A549 treated with Mapracorat at 1 μM for 4 hours (cell line): Measurements from ENCODE around the gene CHN2. TPM values are rescaled to one million over a fixed set of nuclear protein-coding genes. Genes with fewer than 3 reads are reported as not detected.

Source experiments
- total RNA-seq: library from RNA; stranded (reverse); fragments of 200-300 nt; extraction: Qiagen RNA extraction; gene quantifications from 5 replicates; pipeline ENCODE4 v1.2.3, GENCODE V29; 2022

Gene CHN2
- 0.05 to 0.35 TPM (median 0.27 TPM) in 4 of 5 replicates, not detected in the other for total RNA-seq

GRCh38 chr7:29194594-29195427 lies at the start of gene CHN2:
CHN2 (plus strand) TSS chr7:29194775.

GRCh38 chr7:29146057-29146706 lies 48.4 kb upstream of the CHN2 start, which contains the start of gene CPVL:
CPVL (minus strand) TSS chr7:29146537; CDS start chr7:29121061, 25,476 bp downstream.

Other genes with a start within 250 kb of the CHN2 start
- not detected in 5 replicates for gene TRIL, start 236.4 kb upstream of the CHN2 start, total RNA-seq
- gene CPVL, start 48.2 kb upstream of the CHN2 start, total RNA-seq = 0.17 to 0.51 TPM (median 0.29 TPM) in 5 replicates